GM10266 (cell line): ENCODE data around the gene HDAC11.

Experiments used
- DNase-seq: peaks from one replicate; pipeline ENCODE4 v3.0.0; 2012; ENCODE audit errors: extremely low spot score
- TF ChIP-seq, protein P1 (sequence below): IDR thresholded peaks from 2 replicates; pipeline ENCODE4 v1.5.1; 2012; ENCODE audit warnings: mild to moderate bottlenecking, low read depth; ENCODE audit not compliant: control insufficient read depth, insufficient read depth; ENCODE audit errors: missing control alignments

Gene HDAC11

DNA sequence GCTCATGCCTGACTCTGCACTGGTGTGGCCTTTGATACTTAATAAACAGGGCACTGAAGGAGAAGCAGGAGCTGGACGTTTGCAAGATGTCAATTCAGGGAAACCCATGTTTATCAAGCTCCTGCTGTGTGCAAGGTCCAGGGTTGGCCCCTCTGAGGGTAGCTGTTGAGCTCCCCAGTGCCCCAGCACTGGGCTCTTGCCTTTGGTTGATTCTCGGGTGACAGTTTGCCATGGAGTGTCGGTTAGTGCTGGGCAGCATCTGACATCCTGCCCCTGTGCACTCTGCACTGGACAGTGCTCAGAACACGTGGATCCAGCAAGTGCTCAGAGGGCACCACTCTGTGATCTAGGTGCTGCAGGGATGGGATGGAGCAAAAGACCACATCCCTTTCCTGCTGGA, 7.3 kb downstream of the HDAC11 start:
- TF ChIP-seq, protein P1, sequence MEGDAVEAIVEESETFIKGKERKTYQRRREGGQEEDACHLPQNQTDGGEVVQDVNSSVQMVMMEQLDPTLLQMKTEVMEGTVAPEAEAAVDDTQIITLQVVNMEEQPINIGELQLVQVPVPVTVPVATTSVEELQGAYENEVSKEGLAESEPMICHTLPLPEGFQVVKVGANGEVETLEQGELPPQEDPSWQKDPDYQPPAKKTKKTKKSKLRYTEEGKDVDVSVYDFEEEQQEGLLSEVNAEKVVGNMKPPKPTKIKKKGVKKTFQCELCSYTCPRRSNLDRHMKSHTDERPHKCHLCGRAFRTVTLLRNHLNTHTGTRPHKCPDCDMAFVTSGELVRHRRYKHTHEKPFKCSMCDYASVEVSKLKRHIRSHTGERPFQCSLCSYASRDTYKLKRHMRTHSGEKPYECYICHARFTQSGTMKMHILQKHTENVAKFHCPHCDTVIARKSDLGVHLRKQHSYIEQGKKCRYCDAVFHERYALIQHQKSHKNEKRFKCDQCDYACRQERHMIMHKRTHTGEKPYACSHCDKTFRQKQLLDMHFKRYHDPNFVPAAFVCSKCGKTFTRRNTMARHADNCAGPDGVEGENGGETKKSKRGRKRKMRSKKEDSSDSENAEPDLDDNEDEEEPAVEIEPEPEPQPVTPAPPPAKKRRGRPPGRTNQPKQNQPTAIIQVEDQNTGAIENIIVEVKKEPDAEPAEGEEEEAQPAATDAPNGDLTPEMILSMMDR = no peak
- DNase-seq = no peak

GRCh38 chr3:13491206-13491974, 11.3 kb downstream of the HDAC11 start:
- TF ChIP-seq, protein P1 = no peak
- DNase-seq = no peak

- no peak for DNase-seq
- TF ChIP-seq, protein P1 = no peak
Observed at GRCh38 chr3:13492048-13492447, 11.9 kb downstream of the HDAC11 start.

DNA sequence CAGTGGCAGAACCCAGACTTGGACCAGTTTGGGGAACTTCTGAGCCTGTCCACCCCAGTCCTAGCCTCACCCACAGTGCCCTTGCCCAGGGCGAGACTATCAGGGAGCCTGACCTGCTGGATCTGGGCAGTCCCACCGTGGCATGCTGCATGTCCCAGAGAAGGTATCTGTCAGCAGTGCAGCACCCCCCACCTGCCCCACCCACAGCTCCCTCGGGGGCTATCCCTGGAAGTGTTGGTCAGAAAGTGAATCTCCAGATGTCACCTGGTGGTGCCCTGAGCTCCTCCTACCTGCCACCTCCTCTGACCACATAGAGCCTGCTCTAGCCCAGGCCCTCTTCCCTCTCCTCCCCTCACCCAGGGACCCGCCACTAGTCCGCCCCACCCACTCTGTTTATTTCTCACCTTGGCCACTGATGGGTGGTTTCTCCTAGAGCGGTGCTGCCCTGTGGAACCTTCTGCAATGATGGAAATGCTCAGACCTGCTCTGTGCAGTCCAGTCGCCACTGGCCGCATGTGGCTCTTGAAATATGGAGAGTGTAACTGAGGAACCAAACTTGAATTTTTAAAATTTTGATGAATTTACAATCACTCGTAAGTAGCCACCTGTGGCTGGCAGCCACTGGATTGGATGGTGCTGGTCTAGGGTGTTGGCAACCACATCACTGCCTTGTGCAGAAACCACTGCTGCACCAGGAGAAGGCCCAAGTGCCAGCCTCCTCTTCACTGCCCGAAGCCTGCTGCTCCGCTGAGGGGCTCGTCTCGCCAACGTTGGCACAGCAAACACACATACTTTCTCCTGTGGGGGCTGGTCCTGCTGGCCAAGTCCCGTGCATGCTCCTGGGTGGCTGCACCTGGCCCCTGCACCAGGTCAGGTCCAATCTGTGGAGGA, 13.1 kb downstream of the HDAC11 start:
- no peak for DNase-seq
- TF ChIP-seq, protein P1 = no peak

DNA sequence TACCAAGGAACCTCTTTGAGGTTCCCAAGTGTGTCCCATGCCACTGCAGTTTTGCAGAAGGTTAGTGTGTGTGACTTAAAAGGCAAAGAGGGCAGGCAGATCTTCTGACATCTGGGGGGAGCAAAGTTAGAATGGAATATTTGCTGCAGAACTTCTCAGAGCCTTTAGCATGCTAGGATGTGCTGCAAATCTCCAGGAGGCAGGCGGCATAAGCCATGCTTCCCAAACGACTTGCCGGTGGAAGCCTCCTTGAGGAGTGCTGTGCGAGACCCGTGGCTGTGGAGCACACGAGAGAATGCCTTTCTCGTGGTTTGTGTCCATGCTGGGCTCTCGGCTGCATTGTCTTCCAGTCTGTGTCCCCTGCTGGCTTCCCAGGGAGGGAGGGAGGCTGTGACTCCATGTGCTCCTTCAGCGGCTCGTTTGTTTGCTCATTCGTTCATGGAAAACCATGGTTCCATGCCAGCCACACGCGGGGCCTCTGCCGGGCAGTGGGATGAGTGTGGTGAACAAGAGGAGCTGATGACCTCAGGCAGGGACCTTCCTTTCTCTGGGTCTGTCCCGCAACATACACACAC, 13.8 kb downstream of the HDAC11 start:
- no peak for DNase-seq
- TF ChIP-seq, protein P1 = no peak

- no peak for DNase-seq
- TF ChIP-seq, protein P1 = peak; percentile 44
Observed at GRCh38 chr3:13494463-13495350, 14.6 kb downstream of the HDAC11 start.
